Stimulated activated CD4-positive, alpha-beta T cell treated with anti-CD3 and anti-CD28 coated beads, Interleukin-1b, Interleukin-23, amount 100 ng/mL, for 48 hours (primary cell): Measurements from ENCODE around the gene MCF2L2.

Source experiments
- DNase-seq: peaks from one replicate; pipeline ENCODE4 v3.0.0-alpha.2; 2020

MCF2L2 gene

GRCh38 chr3:183226333-183226890, 202.0 kb downstream of the MCF2L2 start:
- no peak for DNase-seq

- DNase-seq: peak; percentile 64
These were observed 204.0 kb downstream of the MCF2L2 start for GRCh38 chr3:183224180-183224970.

- no peak for DNase-seq
These were observed 205.7 kb downstream of the MCF2L2 start for GRCh38 chr3:183222631-183223235.

GRCh38 chr3:183220828-183221227, 207.6 kb downstream of the MCF2L2 start:
- no peak for DNase-seq

- DNase-seq: no peak
These were observed 209.6 kb downstream of the MCF2L2 start for GRCh38 chr3:183218826-183219225.

GRCh38 chr3:183217548-183218332, 210.7 kb downstream of the MCF2L2 start:
- no peak for DNase-seq

- DNase-seq: no peak
These were observed 212.7 kb downstream of the MCF2L2 start for GRCh38 chr3:183215591-183216202.

- no peak for DNase-seq
These were observed 214.2 kb downstream of the MCF2L2 start for GRCh38 chr3:183214277-183214612.

- no peak for DNase-seq
These were observed 214.8 kb downstream of the MCF2L2 start for GRCh38 chr3:183213415-183214276.

- no peak for DNase-seq
These were observed 215.9 kb downstream of the MCF2L2 start for GRCh38 chr3:183212565-183212964.

- no peak for DNase-seq
These were observed 216.3 kb downstream of the MCF2L2 start for GRCh38 chr3:183212096-183212495.

- DNase-seq: no peak
These were observed 217.1 kb downstream of the MCF2L2 start for GRCh38 chr3:183211352-183211751.

- DNase-seq: peak; percentile 59
These were observed 217.5 kb downstream of the MCF2L2 start for GRCh38 chr3:183210862-183211341.

- DNase-seq: no peak
These were observed 218.1 kb downstream of the MCF2L2 start for GRCh38 chr3:183210341-183210740.

GRCh38 chr3:183208800-183209199, 219.6 kb downstream of the MCF2L2 start:
- DNase-seq: no peak

GRCh38 chr3:183208260-183208659, 220.2 kb downstream of the MCF2L2 start:
- DNase-seq: no peak

GRCh38 chr3:183203670-183204069, 224.7 kb downstream of the MCF2L2 start:
- DNase-seq: no peak

GRCh38 chr3:183202004-183202722, 226.3 kb downstream of the MCF2L2 start:
- peak; percentile 27 for DNase-seq

GRCh38 chr3:183198939-183199338, 229.5 kb downstream of the MCF2L2 start:
- no peak for DNase-seq

GRCh38 chr3:183197734-183198133, 230.7 kb downstream of the MCF2L2 start:
- no peak for DNase-seq

- no peak for DNase-seq
These were observed 233.2 kb downstream of the MCF2L2 start for GRCh38 chr3:183195266-183195665.
